ENCODE results near the gene CCDC150. TPM values are rescaled to one million over a fixed set of nuclear protein-coding genes. Genes with fewer than 3 reads are reported as not detected.
A peak's percentile ranks its signal among the peaks of the same experiment; 100 is the strongest.

The CCDC150 gene
- total RNA-seq, 1 donor: 19.7 TPM

GRCh38 chr2:196618661-196619060 is 20.9 kb upstream of the CCDC150 start:
- no peak overlapping the region for H3K4me3 ChIP-seq (ENCODE audit: low read depth, low read length)
- TF ChIP-seq CTCF (IDR thresholded peaks at IDR 0.05; ENCODE audit: insufficient read depth, low read length): no peak
- DNase-seq (ENCODE audit: low read depth): no peak

- no peak for TF ChIP-seq CTCF (IDR thresholded peaks at IDR 0.05; ENCODE audit: insufficient read depth, low read length)
- no peak for DNase-seq (ENCODE audit: low read depth)
- H3K4me3 ChIP-seq (ENCODE audit: low read depth, low read length): no peak overlapping the region
Observed at GRCh38 chr2:196630531-196630930, 9.0 kb upstream of the CCDC150 start.

GRCh38 chr2:196635156-196635555 is 4.4 kb upstream of the CCDC150 start:
- H3K4me3 ChIP-seq (ENCODE audit: low read depth, low read length): no peak overlapping the region
- TF ChIP-seq CTCF (IDR thresholded peaks at IDR 0.05; ENCODE audit: insufficient read depth, low read length): no peak
- peak; percentile 16 for DNase-seq (ENCODE audit: low read depth)

- no peak for TF ChIP-seq CTCF (IDR thresholded peaks at IDR 0.05; ENCODE audit: insufficient read depth, low read length)
- H3K4me3 ChIP-seq (ENCODE audit: low read depth, low read length): no peak overlapping the region
Observed at GRCh38 chr2:196638765-196639164, 750 bp upstream of the CCDC150 start.

GRCh38 chr2:196640031-196640548 is 575 bp downstream of the CCDC150 start:
- peak overlapping the region; percentile 87 for H3K4me3 ChIP-seq (ENCODE audit: low read depth, low read length)
- no peak for DNase-seq (ENCODE audit: low read depth)

More at GRCh38 chr2:196638765-196639164, 750 bp upstream of the CCDC150 start:
- DNase-seq (ENCODE audit: low read depth): no peak

GRCh38 chr2:196649202-196649601 is 9.7 kb downstream of the CCDC150 start:
- no peak for TF ChIP-seq CTCF (IDR thresholded peaks at IDR 0.05; ENCODE audit: insufficient read depth, low read length)
- no peak for DNase-seq (ENCODE audit: low read depth)

More at GRCh38 chr2:196640031-196640548, 575 bp downstream of the CCDC150 start:
- no peak for TF ChIP-seq CTCF (IDR thresholded peaks at IDR 0.05; ENCODE audit: insufficient read depth, low read length)

More at GRCh38 chr2:196649202-196649601, 9.7 kb downstream of the CCDC150 start:
- H3K4me3 ChIP-seq (ENCODE audit: low read depth, low read length): no peak overlapping the region

Data from fibroblast of the aortic adventitia (primary cell).